ENCODE measurements around the gene ZFP62. TPM values are rescaled to one million over a fixed set of nuclear protein-coding genes. Genes with fewer than 3 reads are reported as not detected.

ZFP62 gene
- total RNA-seq, 1 donor from 2014 or later, result 15.9 TPM

DNA sequence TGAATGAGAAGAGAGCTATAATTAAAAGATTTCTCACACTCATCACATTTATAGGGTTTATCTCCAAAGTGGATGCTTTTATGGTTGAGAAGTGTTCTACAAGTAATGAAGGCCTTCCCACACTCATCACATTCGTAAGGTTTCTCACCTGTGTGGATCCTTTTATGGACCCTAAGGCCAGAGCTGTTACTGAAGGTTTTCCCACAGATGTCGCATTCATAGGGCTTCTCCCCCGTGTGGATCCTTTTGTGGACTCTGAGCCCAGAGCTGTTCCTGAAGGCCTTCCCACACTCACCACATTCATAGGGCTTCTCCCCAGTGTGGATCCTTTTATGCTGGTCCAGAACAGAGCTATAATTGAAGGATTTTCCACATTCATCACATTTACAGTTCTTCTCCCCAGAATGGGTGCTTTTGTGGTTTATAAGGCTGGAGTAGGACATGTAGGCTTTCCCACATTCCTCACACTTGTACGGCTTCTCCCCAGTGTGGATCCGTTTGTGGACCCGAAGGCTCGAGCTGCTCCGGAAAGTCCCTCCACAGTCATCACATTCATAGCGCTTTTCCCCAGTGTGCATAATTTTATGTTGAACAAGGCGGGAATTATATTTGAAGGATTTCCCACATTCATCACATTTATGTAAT, 10.5 kb downstream of the ZFP62 start:
- DNase-seq, result no peak
- no peak overlapping the region for H3K27ac ChIP-seq (replicated peaks)
- TF ChIP-seq, protein P1, sequence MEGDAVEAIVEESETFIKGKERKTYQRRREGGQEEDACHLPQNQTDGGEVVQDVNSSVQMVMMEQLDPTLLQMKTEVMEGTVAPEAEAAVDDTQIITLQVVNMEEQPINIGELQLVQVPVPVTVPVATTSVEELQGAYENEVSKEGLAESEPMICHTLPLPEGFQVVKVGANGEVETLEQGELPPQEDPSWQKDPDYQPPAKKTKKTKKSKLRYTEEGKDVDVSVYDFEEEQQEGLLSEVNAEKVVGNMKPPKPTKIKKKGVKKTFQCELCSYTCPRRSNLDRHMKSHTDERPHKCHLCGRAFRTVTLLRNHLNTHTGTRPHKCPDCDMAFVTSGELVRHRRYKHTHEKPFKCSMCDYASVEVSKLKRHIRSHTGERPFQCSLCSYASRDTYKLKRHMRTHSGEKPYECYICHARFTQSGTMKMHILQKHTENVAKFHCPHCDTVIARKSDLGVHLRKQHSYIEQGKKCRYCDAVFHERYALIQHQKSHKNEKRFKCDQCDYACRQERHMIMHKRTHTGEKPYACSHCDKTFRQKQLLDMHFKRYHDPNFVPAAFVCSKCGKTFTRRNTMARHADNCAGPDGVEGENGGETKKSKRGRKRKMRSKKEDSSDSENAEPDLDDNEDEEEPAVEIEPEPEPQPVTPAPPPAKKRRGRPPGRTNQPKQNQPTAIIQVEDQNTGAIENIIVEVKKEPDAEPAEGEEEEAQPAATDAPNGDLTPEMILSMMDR (IDR thresholded peaks at IDR 0.05; ENCODE audit: borderline replicate concordance), result no peak
- peaks cover 11% of the 10 kb centered on the region for H3K9me3 ChIP-seq (replicated peaks)
- no peak overlapping the region for H3K4me3 ChIP-seq
- H3K36me3 ChIP-seq, result peaks cover 58% of the 10 kb centered on the region
- no peaks in the 10 kb centered on the region for H3K27me3 ChIP-seq (ENCODE audit: low read depth)
- H3K4me1 ChIP-seq, result peaks cover 14% of the 10 kb centered on the region
- intact Hi-C loops (cut with micrococcal nuclease), result no loop called here

DNA sequence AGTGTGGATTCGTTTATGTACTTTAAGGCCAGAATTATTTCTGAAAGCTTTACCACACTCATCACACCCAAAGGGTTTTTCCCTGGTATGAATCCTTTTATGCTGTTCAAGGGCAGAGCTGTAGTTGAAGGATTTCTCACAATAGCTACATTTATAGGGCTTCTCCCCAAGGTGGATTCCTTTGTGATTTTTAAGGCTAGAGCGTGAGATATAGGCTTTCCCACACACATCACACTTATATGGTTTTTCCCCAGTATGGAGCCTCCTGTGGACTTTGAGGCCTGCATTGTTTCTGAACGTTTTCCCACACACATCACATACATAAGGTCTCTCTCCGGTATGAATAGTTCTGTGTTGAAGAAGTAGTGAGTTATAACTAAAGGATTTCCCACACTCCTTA, 11.2 kb downstream of the ZFP62 start:
- DNase-seq, result no peak
- H3K4me1 ChIP-seq, result peaks cover 14% of the 10 kb centered on the region
- no peaks in the 10 kb centered on the region for H3K27me3 ChIP-seq (ENCODE audit: low read depth)
- H3K4me3 ChIP-seq, result no peak overlapping the region
- no peak overlapping the region for H3K27ac ChIP-seq (replicated peaks)
- intact Hi-C loops (cut with micrococcal nuclease), result no loop called here
- H3K36me3 ChIP-seq, result peaks cover 57% of the 10 kb centered on the region
- H3K9me3 ChIP-seq (replicated peaks), result peaks cover 11% of the 10 kb centered on the region
- TF ChIP-seq, protein P1 (IDR thresholded peaks at IDR 0.05; ENCODE audit: borderline replicate concordance), result no peak

DNA sequence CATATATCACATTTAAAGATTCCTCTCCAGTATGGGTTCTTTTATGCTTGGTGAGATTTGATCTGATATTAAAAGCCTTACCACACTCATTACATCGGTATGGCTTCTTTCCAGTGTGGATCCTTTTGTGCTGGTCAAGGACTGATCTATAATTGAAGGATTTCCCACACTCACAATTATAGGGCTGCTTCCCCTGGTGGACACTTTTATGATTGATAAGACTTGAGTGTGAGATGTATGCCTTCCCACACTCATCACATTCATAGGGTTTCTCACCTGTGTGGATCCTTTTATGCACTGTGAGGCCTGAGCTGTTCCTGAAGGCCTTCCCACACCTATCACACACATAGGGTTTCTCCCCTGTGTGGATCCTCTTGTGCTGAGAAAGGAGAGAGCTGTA, 12.2 kb downstream of the ZFP62 start:
- intact Hi-C loops (cut with micrococcal nuclease), result no loop called here
- Histone ChIP-seq H3K36me3 (peaks cover 57% of the 10 kb centered on the region), H3K9me3 (replicated peaks) (peaks cover 11% of the 10 kb centered on the region), H3K27me3 (ENCODE audit: low read depth) (no peaks in the 10 kb centered on the region), H3K4me1 (peaks cover 14% of the 10 kb centered on the region), H3K27ac (replicated peaks) (no peak overlapping the region), H3K4me3 (no peak overlapping the region)
- no peak for DNase-seq
- TF ChIP-seq, protein P1 (IDR thresholded peaks at IDR 0.05; ENCODE audit: borderline replicate concordance), result no peak

DNA sequence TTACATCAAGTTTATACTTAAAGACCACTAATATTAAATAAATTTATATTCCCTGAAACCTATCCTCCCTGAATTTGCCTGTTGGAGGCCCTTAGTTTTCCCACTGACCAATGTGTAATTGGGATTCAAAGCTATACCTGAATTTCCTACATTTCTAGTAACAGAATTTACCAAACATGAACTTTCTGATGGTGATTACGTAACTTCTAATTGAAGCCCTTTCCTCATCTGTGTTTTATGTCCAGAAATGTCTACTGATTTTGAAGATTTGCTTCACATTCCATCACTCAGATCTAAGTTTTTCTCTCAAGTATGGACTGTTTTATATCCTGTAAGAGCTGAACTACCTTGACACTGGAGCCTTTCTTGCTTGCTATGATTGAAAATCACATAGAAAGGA, 12.8 kb downstream of the ZFP62 start:
- TF ChIP-seq, protein P1 (IDR thresholded peaks at IDR 0.05; ENCODE audit: borderline replicate concordance), result no peak
- intact Hi-C loops (cut with micrococcal nuclease), result no loop called here
- Histone ChIP-seq H3K4me1 (peaks cover 14% of the 10 kb centered on the region), H3K27ac (replicated peaks) (no peak overlapping the region), H3K27me3 (ENCODE audit: low read depth) (no peaks in the 10 kb centered on the region), H3K36me3 (peaks cover 57% of the 10 kb centered on the region), H3K4me3 (no peak overlapping the region), H3K9me3 (replicated peaks) (peaks cover 11% of the 10 kb centered on the region)
- no peak for DNase-seq

DNA sequence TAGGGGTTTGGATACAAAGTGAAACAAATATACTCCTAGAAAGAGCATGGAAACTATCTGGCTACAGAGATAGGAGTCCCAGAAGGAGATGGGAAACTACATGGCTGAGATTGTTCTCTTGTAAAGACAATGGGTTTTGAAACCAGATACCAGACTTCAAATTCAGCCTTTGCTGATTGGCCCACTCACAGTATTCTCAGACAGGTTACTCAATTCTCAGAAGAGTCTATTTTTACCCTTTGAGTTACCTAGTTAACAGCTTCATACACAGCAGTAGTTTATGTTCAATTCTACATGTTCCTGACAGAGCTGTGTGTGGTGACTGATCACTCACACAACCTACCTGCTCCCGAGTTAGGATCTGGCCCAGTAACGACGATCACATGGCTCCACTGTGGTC, 14.1 kb downstream of the ZFP62 start:
- TF ChIP-seq, protein P1 (IDR thresholded peaks at IDR 0.05; ENCODE audit: borderline replicate concordance), result no peak
- H3K36me3 ChIP-seq, result peaks cover 57% of the 10 kb centered on the region

More for the DNA sequence above, 14.1 kb downstream of the ZFP62 start:
- Histone ChIP-seq H3K27ac (replicated peaks) (no peak overlapping the region), H3K4me1 (peaks cover 2% of the 10 kb centered on the region), H3K9me3 (replicated peaks) (peaks cover 12% of the 10 kb centered on the region), H3K27me3 (ENCODE audit: low read depth) (no peaks in the 10 kb centered on the region), H3K4me3 (no peak overlapping the region)
- intact Hi-C loops (cut with micrococcal nuclease), result no loop called here
- DNase-seq, result no peak

Measured in left ventricle myocardium inferior (tissue), 1 donor.